NCI-H2081 (cell line): ENCODE data around the gene JMJD1C.
A peak's percentile ranks its signal among the peaks of the same experiment; 100 is the strongest.
"Not testable (repeated sequence)": the region's sequence is repeated elsewhere in the genome, so short reads cannot be mapped to it uniquely, and the experiment has no call there.

Source experiments
- DNase-seq, 2 experiments: peaks; one replicate each; lab custom pipeline; 2025; lab: John Stamatoyannopoulos, UW

JMJD1C gene

GRCh38 chr10:63286754-63287264 is 179.0 kb downstream of the JMJD1C start:
- no peak for DNase-seq

GRCh38 chr10:63286340-63286739 is 179.4 kb downstream of the JMJD1C start:
- no peak for DNase-seq

GRCh38 chr10:63283901-63284300 is 181.9 kb downstream of the JMJD1C start:
- DNase-seq, result not testable (repeated sequence)

GRCh38 chr10:63283093-63283492 is 182.7 kb downstream of the JMJD1C start:
- no peak for DNase-seq

GRCh38 chr10:63281967-63282366 is 183.8 kb downstream of the JMJD1C start:
- peak in 1 of 2 experiments; percentile 3 for DNase-seq

GRCh38 chr10:63280386-63280785 is 185.4 kb downstream of the JMJD1C start:
- no peak for DNase-seq

GRCh38 chr10:63275094-63275493 is 190.7 kb downstream of the JMJD1C start:
- DNase-seq, result no peak

GRCh38 chr10:63273577-63273976 is 192.2 kb downstream of the JMJD1C start:
- DNase-seq, result no peak

- peak; percentile 81 to 96 for DNase-seq
These were observed 196.8 kb downstream of the JMJD1C start for GRCh38 chr10:63268798-63269503.

- DNase-seq, result no peak
These were observed 197.5 kb downstream of the JMJD1C start for GRCh38 chr10:63268149-63268797.

- peak in 1 of 2 experiments; percentile 27 for DNase-seq
These were observed 198.2 kb downstream of the JMJD1C start for GRCh38 chr10:63267414-63268148.

- DNase-seq, result no peak
These were observed 199.1 kb downstream of the JMJD1C start for GRCh38 chr10:63266391-63267316.

- no peak for DNase-seq
These were observed 200.0 kb downstream of the JMJD1C start for GRCh38 chr10:63265683-63266235.

- DNase-seq, result no peak
These were observed 200.6 kb downstream of the JMJD1C start for GRCh38 chr10:63265222-63265617.

GRCh38 chr10:63264617-63265221 is 201.1 kb downstream of the JMJD1C start:
- DNase-seq, result no peak

GRCh38 chr10:63262430-63263073 is 203.2 kb downstream of the JMJD1C start:
- DNase-seq, result no peak

- no peak for DNase-seq
These were observed 204.3 kb downstream of the JMJD1C start for GRCh38 chr10:63261496-63261895.

GRCh38 chr10:63260860-63261251 is 204.9 kb downstream of the JMJD1C start:
- no peak for DNase-seq

GRCh38 chr10:63260103-63260859 is 205.5 kb downstream of the JMJD1C start:
- no peak for DNase-seq
